Ascending aorta (tissue), 2 donors: Measurements from ENCODE around the gene XRN1. TPM values are rescaled to one million over a fixed set of nuclear protein-coding genes. Genes with fewer than 3 reads are reported as not detected.

Source experiments
- DNase-seq, 2 donors: peaks; one replicate each; pipeline ENCODE4 v3.0.0-alpha.2; 2019; ENCODE audit warnings: low spot score in 2 of 2
- H3K27ac ChIP-seq, 2 donors: fragments of 200-600 bp; sonication (generic); one replicate each; pipeline ENCODE4 v1.5.1; 2016 to 2017; ENCODE audit warnings: mild to moderate bottlenecking in 1 of 2
- H3K27me3 ChIP-seq: fragments of 200-600 bp; sonication (generic); one replicate; pipeline ENCODE4 v1.5.1; 2017
- H3K36me3 ChIP-seq, 2 donors: fragments of 200-600 bp; sonication (generic); one replicate each; pipeline ENCODE4 v1.5.1; 2016
- H3K4me1 ChIP-seq, 2 donors: fragments of 200-600 bp; sonication (generic); one replicate each; pipeline ENCODE4 v1.5.1; 2016 to 2017; ENCODE audit warnings: mild to moderate bottlenecking in 1 of 2
- H3K4me3 ChIP-seq, 2 donors: fragments of 200-600 bp; sonication (generic); one replicate each; pipeline ENCODE4 v1.5.1; 2016 to 2017; ENCODE audit warnings: mild to moderate bottlenecking in 1 of 2
- H3K9me3 ChIP-seq, 2 donors: fragments of 200-600 bp; sonication (generic); one replicate each; pipeline ENCODE4 v1.5.1; 2016
- intact Hi-C: fragments of 100-400 bp; cut with DNase I; formaldehyde crosslinking; loops from one replicate; pipeline ENCODE4 v1.15.1; 2023
- total RNA-seq: library from RNA; depleted of rRNA; stranded (reverse); fragments of >200 nt; gene quantifications from one replicate; pipeline ENCODE4 v1.1.0, GENCODE V29; 2016
- TF ChIP-seq, protein P1 (sequence below), 3 experiments: fragments of 200-600 bp in 2 of 3; fragments of 450-650 bp in 1 of 3; sonication (generic) in 2 of 3; IDR thresholded peaks; one replicate each; pipeline ENCODE4 v1.5.1; 2016 to 2019; ENCODE audit warnings: antibody characterized with exemption in 3 of 3, mild to moderate bottlenecking in 1 of 3, moderate library complexity in 1 of 3

XRN1 gene
- total RNA-seq, 1 donor from 2014 or later: 10.1 TPM

GRCh38 chr3:142484912-142485435 lies 37.1 kb upstream of the XRN1 start:
- no peak for DNase-seq
- Histone ChIP-seq H3K4me1 (no peaks in the 10 kb centered on the region), H3K36me3 (peaks cover 47 to 81% of the 10 kb centered on the region in 2 donors), H3K4me3 (no peak overlapping the region), H3K27me3 (no peaks in the 10 kb centered on the region), H3K27ac (no peak overlapping the region), H3K9me3 (peaks cover 7 to 13% of the 10 kb centered on the region in 2 donors)
- intact Hi-C loops: no loop called here
- TF ChIP-seq, protein P1, sequence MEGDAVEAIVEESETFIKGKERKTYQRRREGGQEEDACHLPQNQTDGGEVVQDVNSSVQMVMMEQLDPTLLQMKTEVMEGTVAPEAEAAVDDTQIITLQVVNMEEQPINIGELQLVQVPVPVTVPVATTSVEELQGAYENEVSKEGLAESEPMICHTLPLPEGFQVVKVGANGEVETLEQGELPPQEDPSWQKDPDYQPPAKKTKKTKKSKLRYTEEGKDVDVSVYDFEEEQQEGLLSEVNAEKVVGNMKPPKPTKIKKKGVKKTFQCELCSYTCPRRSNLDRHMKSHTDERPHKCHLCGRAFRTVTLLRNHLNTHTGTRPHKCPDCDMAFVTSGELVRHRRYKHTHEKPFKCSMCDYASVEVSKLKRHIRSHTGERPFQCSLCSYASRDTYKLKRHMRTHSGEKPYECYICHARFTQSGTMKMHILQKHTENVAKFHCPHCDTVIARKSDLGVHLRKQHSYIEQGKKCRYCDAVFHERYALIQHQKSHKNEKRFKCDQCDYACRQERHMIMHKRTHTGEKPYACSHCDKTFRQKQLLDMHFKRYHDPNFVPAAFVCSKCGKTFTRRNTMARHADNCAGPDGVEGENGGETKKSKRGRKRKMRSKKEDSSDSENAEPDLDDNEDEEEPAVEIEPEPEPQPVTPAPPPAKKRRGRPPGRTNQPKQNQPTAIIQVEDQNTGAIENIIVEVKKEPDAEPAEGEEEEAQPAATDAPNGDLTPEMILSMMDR (IDR thresholded peaks at IDR 0.05): no peak

GRCh38 chr3:142481196-142481595 lies 33.4 kb upstream of the XRN1 start:
- Histone ChIP-seq H3K9me3 (peaks cover 7 to 13% of the 10 kb centered on the region in 2 donors), H3K27ac (no peak overlapping the region), H3K36me3 (peaks cover 31 to 49% of the 10 kb centered on the region in 2 donors), H3K4me1 (no peaks in the 10 kb centered on the region), H3K4me3 (no peak overlapping the region), H3K27me3 (no peaks in the 10 kb centered on the region)
- intact Hi-C loops: no loop called here
- no peak for DNase-seq
- TF ChIP-seq, protein P1 (IDR thresholded peaks at IDR 0.05): no peak

GRCh38 chr3:142470826-142471225 lies 23.0 kb upstream of the XRN1 start:
- peaks cover 0 to 9% of the 10 kb centered on the region in 2 donors for H3K9me3 ChIP-seq
- H3K4me3 ChIP-seq: no peak overlapping the region
- intact Hi-C loops: no loop called here
- H3K36me3 ChIP-seq: peaks cover 0 to 4% of the 10 kb centered on the region in 2 donors
- no peaks in the 10 kb centered on the region for H3K4me1 ChIP-seq
- H3K27me3 ChIP-seq: no peaks in the 10 kb centered on the region
- no peak for DNase-seq
- no peak overlapping the region for H3K27ac ChIP-seq
- TF ChIP-seq, protein P1 (IDR thresholded peaks at IDR 0.05): no peak

DNA sequence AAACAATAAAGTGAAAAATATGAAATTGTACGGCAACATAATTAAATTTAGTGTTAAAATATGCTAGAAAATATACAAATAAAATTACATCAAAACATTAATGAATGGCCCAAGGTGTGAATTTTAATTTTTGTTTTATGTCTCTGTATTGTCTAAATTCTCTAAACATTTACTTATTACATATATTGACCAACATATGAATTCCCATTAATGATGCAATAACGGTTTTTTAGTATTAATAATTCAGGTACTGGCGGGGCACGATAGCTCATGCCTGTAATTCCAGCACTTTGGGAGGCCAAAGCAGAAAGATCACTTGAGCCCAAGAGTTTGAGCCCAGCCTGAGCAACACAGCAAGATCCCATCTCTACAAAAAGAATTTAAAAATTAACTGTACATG lies 20.6 kb upstream of the XRN1 start:
- Histone ChIP-seq H3K9me3 (peaks cover 0 to 4% of the 10 kb centered on the region in 2 donors), H3K4me3 (no peak overlapping the region), H3K27me3 (no peaks in the 10 kb centered on the region), H3K4me1 (no peaks in the 10 kb centered on the region), H3K27ac (no peak overlapping the region), H3K36me3 (peaks cover 0 to 11% of the 10 kb centered on the region in 2 donors)
- intact Hi-C loops: no loop called here
- no peak for DNase-seq
- TF ChIP-seq, protein P1 (IDR thresholded peaks at IDR 0.05): no peak

DNA sequence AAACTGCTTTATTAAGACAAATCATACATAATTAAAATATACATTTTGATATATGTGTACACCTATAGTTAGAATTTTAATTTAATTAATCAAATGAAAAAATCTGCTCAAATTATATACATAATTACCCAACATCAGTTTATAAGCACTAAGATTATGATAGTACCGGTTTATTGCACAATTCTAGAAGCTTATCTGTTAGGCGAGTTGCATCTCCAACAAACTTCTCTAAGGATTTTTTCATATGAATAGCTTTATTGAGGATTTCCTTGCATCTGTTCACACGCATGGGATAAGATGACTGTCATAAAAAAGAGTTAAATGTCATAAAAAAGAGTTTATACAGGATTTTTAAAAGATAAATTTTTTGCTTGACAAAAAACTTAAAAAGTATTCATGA lies 19.9 kb upstream of the XRN1 start:
- TF ChIP-seq, protein P1 (IDR thresholded peaks at IDR 0.05): no peak
- no peak overlapping the region for H3K4me3 ChIP-seq
- H3K4me1 ChIP-seq: no peaks in the 10 kb centered on the region
- no peaks in the 10 kb centered on the region for H3K27me3 ChIP-seq
- peaks cover 0 to 11% of the 10 kb centered on the region in 2 donors for H3K36me3 ChIP-seq
- no peaks in the 10 kb centered on the region for H3K9me3 ChIP-seq
- no peak overlapping the region for H3K27ac ChIP-seq
- DNase-seq: no peak
- intact Hi-C loops: no loop called here

DNA sequence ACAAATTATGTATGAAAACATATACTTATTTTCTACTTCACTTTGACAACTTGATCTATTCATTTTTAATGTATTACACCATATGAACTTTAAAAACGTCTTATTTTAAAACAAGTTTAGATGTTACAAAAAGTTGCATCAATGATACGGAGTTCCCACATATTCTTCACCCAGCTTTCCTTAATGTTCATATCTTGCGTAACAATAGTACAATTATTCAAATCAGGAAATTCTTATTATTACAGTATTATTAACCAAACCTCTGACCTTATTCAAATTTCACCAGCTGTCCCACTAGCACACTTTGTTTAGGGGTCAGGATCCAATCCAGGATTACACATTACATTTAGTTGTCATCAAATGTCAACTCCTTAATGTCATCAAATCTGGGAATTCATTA lies 12.9 kb upstream of the XRN1 start:
- intact Hi-C loops: no loop called here
- TF ChIP-seq, protein P1 (IDR thresholded peaks at IDR 0.05): no peak
- no peaks in the 10 kb centered on the region for H3K4me1 ChIP-seq
- DNase-seq: no peak
- H3K36me3 ChIP-seq: peaks cover 9 to 12% of the 10 kb centered on the region in 2 donors
- H3K27me3 ChIP-seq: no peaks in the 10 kb centered on the region
- no peak overlapping the region for H3K27ac ChIP-seq
- H3K4me3 ChIP-seq: no peak overlapping the region
- no peaks in the 10 kb centered on the region for H3K9me3 ChIP-seq
